Smooth muscle cell (in vitro differentiated cells): Measurements from ENCODE around the gene RHOB. TPM values are rescaled to one million over a fixed set of nuclear protein-coding genes. Genes with fewer than 3 reads are reported as not detected.
"Not testable (repeated sequence)": the region's sequence is repeated elsewhere in the genome, so short reads cannot be mapped to it uniquely, and the experiment has no call there.

Source experiments
- DNase-seq: peaks from one replicate; lab custom pipeline; 2025; ENCODE audit not compliant: unreplicated experiment; lab: John Stamatoyannopoulos, UW
- H2AFZ ChIP-seq: fragments of 200-600 bp; sonication (generic); 2 replicates; pipeline ENCODE4 v1.6.0; 2016; ENCODE audit warnings: antibody characterized with exemption, low read depth, mild to moderate bottlenecking
- H3F3A ChIP-seq: fragments of 200-600 bp; sonication (generic); 2 replicates; pipeline ENCODE4 v1.6.0; 2017; ENCODE audit warnings: antibody characterized with exemption, low read depth
- H3K27ac ChIP-seq: fragments of 200-600 bp; sonication (generic); 2 replicates; pipeline ENCODE4 v1.5.1; 2016; ENCODE audit warnings: low read depth, mild to moderate bottlenecking
- H3K27me3 ChIP-seq: fragments of 200-600 bp; sonication (generic); 2 replicates; pipeline ENCODE4 v1.6.1; 2016; ENCODE audit warnings: low read depth, mild to moderate bottlenecking
- H3K36me3 ChIP-seq: fragments of 200-600 bp; sonication (generic); 2 replicates; pipeline ENCODE4 v1.5.1; 2016; ENCODE audit warnings: low read depth
- H3K4me1 ChIP-seq: fragments of 200-600 bp; sonication (generic); 2 replicates; pipeline ENCODE4 v1.5.1; 2016; ENCODE audit warnings: low read depth
- H3K4me2 ChIP-seq: fragments of 200-600 bp; sonication (generic); 2 replicates; pipeline ENCODE4 v1.6.0; 2016; ENCODE audit warnings: mild to moderate bottlenecking
- H3K4me3 ChIP-seq: fragments of 200-600 bp; sonication (generic); 2 replicates; pipeline ENCODE4 v1.5.1; 2016; ENCODE audit warnings: mild to moderate bottlenecking
- H3K79me2 ChIP-seq: fragments of 200-600 bp; sonication (generic); 2 replicates; pipeline ENCODE4 v1.6.0; 2016; ENCODE audit warnings: low read depth, mild to moderate bottlenecking
- H3K9ac ChIP-seq: fragments of 200-600 bp; sonication (generic); 2 replicates; pipeline ENCODE4 v1.6.0; 2016; ENCODE audit warnings: low read depth
- H3K9me3 ChIP-seq: fragments of 200-600 bp; sonication (generic); replicated peaks from 2 replicates; pipeline ENCODE4 v1.5.1; 2016; ENCODE audit warnings: low read depth
- H4K20me1 ChIP-seq: fragments of 200-600 bp; sonication (generic); 2 replicates; pipeline ENCODE4 v1.6.0; 2016; ENCODE audit warnings: low read depth
- WGBS: methylation state at CpG from one replicate; pipeline ENCODE4 v1.1.7; 2016; ENCODE audit warnings: low lambda C conversion rate; 5-methylcytosine and 5-hydroxymethylcytosine counted together
- polyA plus RNA-seq: library from polyadenylated mRNA; unstranded; fragments of >200 nt; fragmentation: Nextera tagmentation; extraction: Ambion mirVana; gene quantifications from 2 replicates; pipeline ENCODE4 v1.2.1, GENCODE V29; 2016
- total RNA-seq: library from RNA; depleted of rRNA; stranded (reverse); fragments of >200 nt; gene quantifications from 2 replicates; pipeline ENCODE4 v1.2.3, GENCODE V29; 2014
- TF ChIP-seq, protein P1 (sequence below): fragments of 200-600 bp; sonication (generic); IDR thresholded peaks from 2 replicates; pipeline ENCODE4 v1.5.1; 2017; ENCODE audit warnings: borderline replicate concordance, mild to moderate bottlenecking, antibody characterized with exemption; ENCODE audit not compliant: insufficient read depth, poor library complexity, severe bottlenecking

RHOB gene
- total and polyA plus RNA-seq, 2 experiments from 2014 or later, result 75.9 to 218 TPM

- Histone ChIP-seq H3K27me3 (no peaks in the 10 kb centered on the region), H3K36me3 (no peaks in the 10 kb centered on the region), H3K4me2 (no peak overlapping the region), H2AFZ (no peak overlapping the region), H3K9me3 (no peaks in the 10 kb centered on the region), H3F3A (no peaks in the 10 kb centered on the region), H3K9ac (no peak overlapping the region), H3K27ac (no peak overlapping the region), H3K79me2 (no peaks in the 10 kb centered on the region), H3K4me3 (no peak overlapping the region), H4K20me1 (no peaks in the 10 kb centered on the region), H3K4me1 (peaks cover 7% of the 10 kb centered on the region)
- 74% methylated on average over 2 of the region's 2 CpGs for WGBS
- DNase-seq, result no peak
- TF ChIP-seq, protein P1, sequence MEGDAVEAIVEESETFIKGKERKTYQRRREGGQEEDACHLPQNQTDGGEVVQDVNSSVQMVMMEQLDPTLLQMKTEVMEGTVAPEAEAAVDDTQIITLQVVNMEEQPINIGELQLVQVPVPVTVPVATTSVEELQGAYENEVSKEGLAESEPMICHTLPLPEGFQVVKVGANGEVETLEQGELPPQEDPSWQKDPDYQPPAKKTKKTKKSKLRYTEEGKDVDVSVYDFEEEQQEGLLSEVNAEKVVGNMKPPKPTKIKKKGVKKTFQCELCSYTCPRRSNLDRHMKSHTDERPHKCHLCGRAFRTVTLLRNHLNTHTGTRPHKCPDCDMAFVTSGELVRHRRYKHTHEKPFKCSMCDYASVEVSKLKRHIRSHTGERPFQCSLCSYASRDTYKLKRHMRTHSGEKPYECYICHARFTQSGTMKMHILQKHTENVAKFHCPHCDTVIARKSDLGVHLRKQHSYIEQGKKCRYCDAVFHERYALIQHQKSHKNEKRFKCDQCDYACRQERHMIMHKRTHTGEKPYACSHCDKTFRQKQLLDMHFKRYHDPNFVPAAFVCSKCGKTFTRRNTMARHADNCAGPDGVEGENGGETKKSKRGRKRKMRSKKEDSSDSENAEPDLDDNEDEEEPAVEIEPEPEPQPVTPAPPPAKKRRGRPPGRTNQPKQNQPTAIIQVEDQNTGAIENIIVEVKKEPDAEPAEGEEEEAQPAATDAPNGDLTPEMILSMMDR, result no peak
These were observed 31.4 kb upstream of the RHOB start for GRCh38 chr2:20415511-20415918.

GRCh38 chr2:20416723-20417122 lies 30.2 kb upstream of the RHOB start:
- H3K27ac ChIP-seq, result no peak overlapping the region

DNA sequence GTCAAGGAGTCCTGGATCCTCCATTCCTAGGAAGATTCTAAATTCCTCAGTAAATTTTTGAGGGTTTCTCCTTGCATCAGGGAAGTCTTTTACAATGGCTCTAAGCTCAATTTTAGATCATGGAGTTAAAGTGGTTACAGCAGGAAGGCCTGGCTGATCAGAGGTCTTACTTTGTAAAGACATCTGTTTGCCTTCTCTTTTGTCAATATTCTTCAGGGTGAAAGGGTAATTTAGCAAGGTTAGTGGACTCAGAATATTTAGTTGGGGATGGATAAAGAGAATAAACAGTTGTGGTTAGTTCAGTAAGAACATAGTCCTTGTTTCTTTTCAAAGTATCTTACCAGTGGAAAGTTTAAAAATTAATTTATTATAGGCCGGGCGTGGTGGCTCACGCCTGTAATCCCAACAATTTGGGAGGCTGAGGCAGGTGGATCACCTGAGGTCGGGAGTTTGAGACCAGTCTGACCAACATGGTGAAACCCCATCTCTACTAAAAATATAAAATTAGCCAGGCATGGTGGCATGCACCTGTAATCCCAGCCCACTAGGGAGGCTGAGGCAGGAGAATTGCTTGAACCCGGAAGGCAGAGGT lies 29.5 kb upstream of the RHOB start:
- not testable (repeated sequence) for H3K36me3 ChIP-seq, H3K4me2 ChIP-seq, H3K9me3 ChIP-seq, H3K79me2 ChIP-seq, DNase-seq, H3F3A ChIP-seq, H3K9ac ChIP-seq, H4K20me1 ChIP-seq, H2AFZ ChIP-seq, H3K27ac ChIP-seq, H3K4me1 ChIP-seq, H3K27me3 ChIP-seq, H3K4me3 ChIP-seq
- 99% methylated on average over 5 of the region's 5 CpGs for WGBS

More at GRCh38 chr2:20416723-20417122, 30.2 kb upstream of the RHOB start:
- H3K9ac ChIP-seq, result no peak overlapping the region
- TF ChIP-seq, protein P1, result no peak
- H4K20me1 ChIP-seq, result no peaks in the 10 kb centered on the region
- 45% methylated on average over 1 of the region's 1 CpG for WGBS
- H3K4me3 ChIP-seq, result no peak overlapping the region
- H3K4me2 ChIP-seq, result no peak overlapping the region
- no peaks in the 10 kb centered on the region for H3K9me3 ChIP-seq
- no peaks in the 10 kb centered on the region for H3K27me3 ChIP-seq
- H3K4me1 ChIP-seq, result peaks cover 7% of the 10 kb centered on the region
- no peak for DNase-seq
- H2AFZ ChIP-seq, result no peak overlapping the region
- H3K79me2 ChIP-seq, result no peaks in the 10 kb centered on the region
- H3K36me3 ChIP-seq, result no peaks in the 10 kb centered on the region
- no peaks in the 10 kb centered on the region for H3F3A ChIP-seq

DNA sequence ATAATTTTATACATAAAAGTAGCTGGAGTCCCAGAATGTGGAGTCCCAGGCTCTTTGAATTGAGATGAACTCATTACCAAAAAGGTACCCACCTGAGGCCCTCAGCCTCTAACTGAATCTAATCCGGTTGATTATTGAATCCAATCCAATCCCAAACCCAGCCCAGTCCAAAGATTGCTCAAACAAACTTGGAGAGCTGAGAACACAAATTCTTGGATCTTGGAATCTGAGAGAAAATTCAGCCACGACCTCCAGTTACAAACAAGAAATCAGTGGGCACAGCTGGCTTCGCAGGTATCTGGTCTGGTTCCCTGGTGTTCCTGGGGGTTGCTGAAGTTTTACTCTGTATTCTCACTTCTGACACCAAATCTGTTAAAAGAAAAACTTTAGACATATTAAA lies 28.4 kb upstream of the RHOB start:
- TF ChIP-seq, protein P1, result no peak
- H4K20me1 ChIP-seq, result no peaks in the 10 kb centered on the region
- no peak overlapping the region for H2AFZ ChIP-seq
- no peaks in the 10 kb centered on the region for H3K27me3 ChIP-seq
- WGBS, result 94% methylated on average over 3 of the region's 3 CpGs
- peaks cover 7% of the 10 kb centered on the region for H3F3A ChIP-seq
- no peak overlapping the region for H3K27ac ChIP-seq
- H3K9ac ChIP-seq, result no peak overlapping the region
- H3K4me1 ChIP-seq, result peaks cover 7% of the 10 kb centered on the region
- no peak overlapping the region for H3K4me2 ChIP-seq
- no peak for DNase-seq
- no peaks in the 10 kb centered on the region for H3K9me3 ChIP-seq
- H3K36me3 ChIP-seq, result no peaks in the 10 kb centered on the region
- no peak overlapping the region for H3K4me3 ChIP-seq
- no peaks in the 10 kb centered on the region for H3K79me2 ChIP-seq
